WTC11 (cell line): Measurements from ENCODE around the gene RTP3. TPM values are rescaled to one million over a fixed set of nuclear protein-coding genes. Genes with fewer than 3 reads are reported as not detected.
"Not testable (repeated sequence)": the region's sequence is repeated elsewhere in the genome, so short reads cannot be mapped to it uniquely, and the experiment has no call there.

Experiments used
- ATAC-seq: fragments of 200-7000 bp; cut with Tn5 transposase; 2 replicates; pipeline ENCODE4 v1.10.0; 2021; ENCODE audit warnings: mild to moderate bottlenecking, moderate library complexity
- CTCF ChIA-PET: fragments of 300-600 bp; sonication (Branson Sonifier 250); formaldehyde crosslinking; loops from one replicate; lab custom pipeline; 2021; ENCODE audit warnings: antibody characterized with exemption; lab: Charles Lee
- POLR2A ChIA-PET: fragments of 350-600 bp; sonication (Branson Sonifier 250); formaldehyde crosslinking; loops from one replicate; lab custom pipeline; 2021; ENCODE audit warnings: antibody characterized with exemption; lab: Charles Lee
- DNase-seq: peaks from one replicate; pipeline ENCODE4 v3.0.0; 2021; ENCODE audit warnings: low spot score
- H3K27ac Mint-ChIP-seq: 2 replicates; pipeline ENCODE4 v1.8.0; 2021; ENCODE audit warnings: mixed read lengths
- H3K27me3 Mint-ChIP-seq: 2 replicates; pipeline ENCODE4 v1.8.0; 2021; ENCODE audit warnings: low read depth, mild to moderate bottlenecking, moderate library complexity, mixed read lengths
- H3K36me3 Mint-ChIP-seq: 2 replicates; pipeline ENCODE4 v1.8.0; 2021; ENCODE audit warnings: mixed read lengths
- H3K4me1 Mint-ChIP-seq: 2 replicates; pipeline ENCODE4 v1.8.0; 2022; ENCODE audit warnings: mixed read lengths
- H3K4me3 Mint-ChIP-seq: 2 replicates; pipeline ENCODE4 v1.8.0; 2021; ENCODE audit warnings: mild to moderate bottlenecking, moderate library complexity, mixed read lengths
- H3K9me3 Mint-ChIP-seq: 2 replicates; pipeline ENCODE4 v1.8.0; 2021; ENCODE audit warnings: mixed read lengths
- ATF1 ChIP-seq: sonication (generic); formaldehyde crosslinking; IDR thresholded peaks from 2 replicates; pipeline ENCODE4 v1.8.1; 2023; ENCODE audit warnings: mild to moderate bottlenecking, moderate library complexity, missing genetic modification reagents
- ETV6 ChIP-seq: sonication (generic); formaldehyde crosslinking; IDR thresholded peaks from 2 replicates; pipeline ENCODE4 v1.8.1; 2022; ENCODE audit warnings: mild to moderate bottlenecking, missing genetic modification reagents
- IRF2 ChIP-seq: sonication (generic); formaldehyde crosslinking; IDR thresholded peaks from 2 replicates; pipeline ENCODE4 v1.8.0; 2022; ENCODE audit warnings: low read depth, missing genetic modification reagents, borderline replicate concordance
- JAZF1 ChIP-seq: fragments of 250-450 bp; sonication (Bioruptor Pico); IDR thresholded peaks from 2 replicates; pipeline ENCODE4 v1.9.0; 2021; ENCODE audit warnings: moderate library complexity, mild to moderate bottlenecking, inconsistent platforms
- JUN ChIP-seq: sonication (generic); formaldehyde crosslinking; IDR thresholded peaks from 2 replicates; pipeline ENCODE4 v1.8.0; 2023; ENCODE audit warnings: mild to moderate bottlenecking, missing genetic modification reagents
- NFYB ChIP-seq: sonication (generic); formaldehyde crosslinking; conservative IDR thresholded peaks from 2 replicates; pipeline ENCODE4 v1.8.0; 2022; ENCODE audit warnings: low read depth, missing genetic modification reagents
- NR1H2 ChIP-seq: sonication (generic); formaldehyde crosslinking; IDR thresholded peaks from 2 replicates; pipeline ENCODE4 v1.9.0; 2021; ENCODE audit warnings: mild to moderate bottlenecking, moderate library complexity, missing genetic modification reagents
- NR3C1 ChIP-seq: sonication (generic); formaldehyde crosslinking; conservative IDR thresholded peaks from 2 replicates; pipeline ENCODE4 v1.8.1; 2023; ENCODE audit warnings: low read depth, mild to moderate bottlenecking, missing genetic modification reagents
- PRRX2 ChIP-seq: fragments of 250-450 bp; sonication (Bioruptor Pico); IDR thresholded peaks from 2 replicates; pipeline ENCODE4 v1.8.0; 2021; ENCODE audit warnings: mild to moderate bottlenecking
- RORB ChIP-seq: fragments of 250-450 bp; sonication (Bioruptor Pico); IDR thresholded peaks from 2 replicates; pipeline ENCODE4 v1.9.0; 2021; ENCODE audit warnings: mild to moderate bottlenecking
- SOX15 ChIP-seq: fragments of 250-450 bp; sonication (Bioruptor Pico); IDR thresholded peaks from 2 replicates; pipeline ENCODE4 v1.9.0; 2021; ENCODE audit warnings: mild to moderate bottlenecking
- TCF7 ChIP-seq: sonication (generic); formaldehyde crosslinking; IDR thresholded peaks from 2 replicates; pipeline ENCODE4 v1.8.0; 2022; ENCODE audit warnings: mild to moderate bottlenecking, low read depth, missing genetic modification reagents, moderate library complexity
- TEAD1 ChIP-seq: sonication (generic); formaldehyde crosslinking; IDR thresholded peaks from 2 replicates; pipeline ENCODE4 v1.8.0; 2022; ENCODE audit warnings: mild to moderate bottlenecking, missing genetic modification reagents
- TEAD4 ChIP-seq: sonication (generic); formaldehyde crosslinking; IDR thresholded peaks from 2 replicates; pipeline ENCODE4 v1.8.0; 2022; ENCODE audit warnings: mild to moderate bottlenecking, missing genetic modification reagents
- ZNF423 ChIP-seq: fragments of 250-450 bp; sonication (Bioruptor Pico); IDR thresholded peaks from 2 replicates; pipeline ENCODE4 v2.1.2; 2022; ENCODE audit warnings: mild to moderate bottlenecking, moderate library complexity
- total RNA-seq: library from RNA; stranded (reverse); gene quantifications from 3 replicates; pipeline ENCODE4 v1.2.3, GENCODE V29; 2021
- TF ChIP-seq, protein P1 (sequence below): fragments of 250-450 bp; sonication (Bioruptor Pico); IDR thresholded peaks from 2 replicates; pipeline ENCODE4 v1.9.0; 2021; ENCODE audit warnings: moderate library complexity, mild to moderate bottlenecking, inconsistent platforms, borderline replicate concordance
- TF ChIP-seq, protein P2 (sequence below): sonication (generic); formaldehyde crosslinking; IDR thresholded peaks from 2 replicates; pipeline ENCODE4 v1.8.0; 2022; ENCODE audit warnings: mild to moderate bottlenecking, missing genetic modification reagents
- TF ChIP-seq, protein P3 (sequence below): fragments of 250-450 bp; sonication (Bioruptor Pico); conservative IDR thresholded peaks from 2 replicates; pipeline ENCODE4 v1.9.0; 2021; ENCODE audit warnings: mild to moderate bottlenecking
- TF ChIP-seq, protein P4 (sequence below): sonication (generic); formaldehyde crosslinking; IDR thresholded peaks from 2 replicates; pipeline ENCODE4 v1.8.1; 2023; ENCODE audit warnings: mild to moderate bottlenecking, missing genetic modification reagents, moderate library complexity
- TF ChIP-seq, protein P5 (sequence below): fragments of 250-450 bp; sonication (Bioruptor Pico); IDR thresholded peaks from 2 replicates; pipeline ENCODE4 v1.9.0; 2021; ENCODE audit warnings: mild to moderate bottlenecking
- TF ChIP-seq, protein P6 (sequence below): fragments of 250-450 bp; sonication (Bioruptor Pico); IDR thresholded peaks from 2 replicates; pipeline ENCODE4 v1.9.0; 2021; ENCODE audit warnings: mild to moderate bottlenecking

The RTP3 gene
- total RNA-seq, 1 experiment from 2014 or later, result not detected

DNA sequence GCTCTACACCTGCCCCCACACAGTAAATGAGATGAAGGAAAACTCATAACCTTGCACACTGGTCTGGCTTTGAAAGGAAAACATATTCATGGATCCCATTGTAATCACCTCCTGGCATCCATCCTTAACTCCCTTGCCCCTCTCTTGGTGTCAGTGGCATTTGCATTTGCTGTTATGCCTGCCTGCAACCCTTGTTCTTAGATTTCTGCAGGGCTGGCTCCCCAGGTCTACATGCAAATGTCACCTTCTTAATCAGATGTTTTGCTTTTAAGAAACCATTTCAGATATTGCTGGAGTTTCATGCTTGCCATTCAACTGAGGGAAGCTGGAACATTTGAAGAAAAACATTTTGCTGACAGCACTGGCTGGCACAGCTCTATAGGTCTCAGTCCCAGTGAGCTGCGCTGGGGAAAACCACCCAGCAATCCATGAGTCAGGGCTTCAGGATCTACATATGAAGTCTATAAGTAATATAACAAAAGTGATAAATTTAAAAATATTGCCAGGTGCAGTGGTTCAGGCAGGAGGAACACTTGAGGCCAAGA, 49.2 kb downstream of the RTP3 start (continued):
- no peak for TF ChIP-seq SOX15 (CRISPR knock-in tag)
- TF ChIP-seq PRRX2 (CRISPR knock-in tag), result no peak
- TF ChIP-seq JAZF1 (CRISPR knock-in tag), result no peak
- no peak for TF ChIP-seq ZNF423 (CRISPR knock-in tag)

DNA sequence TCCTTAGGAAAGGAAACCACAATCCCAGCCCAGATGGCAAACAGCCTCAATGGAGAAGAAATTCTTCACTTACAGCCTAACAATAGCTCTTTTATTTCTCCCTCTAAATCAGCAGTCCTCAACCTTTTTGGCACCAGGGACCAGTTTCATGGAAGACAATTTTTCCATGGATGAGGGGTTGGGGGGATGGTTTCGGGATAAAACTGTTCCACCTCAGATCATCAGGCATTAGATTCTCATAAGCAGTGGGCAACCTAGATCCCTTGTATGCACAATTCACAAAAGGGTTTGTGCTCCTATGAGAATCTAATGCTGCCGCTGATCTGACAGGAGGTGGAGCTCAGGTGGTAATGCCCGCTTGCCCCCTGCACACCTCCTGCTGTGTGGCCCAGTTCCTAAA, 50.8 kb downstream of the RTP3 start:
- peaks cover 28% of the 10 kb centered on the region for H3K9me3 Mint-ChIP-seq
- H3K4me1 Mint-ChIP-seq, result peaks cover 60% of the 10 kb centered on the region
- ChIA-PET CTCF (interaction anchor here (1.2 to 2.9 kb wide), 3 partner anchors 10 to 60 kb away, joined by 4 to 10 read pairs (median 10); no protein-coding TSS in a partner anchor), POLR2A (interaction anchor here (1.5 to 1.6 kb wide), 2 partner anchors 10 to 25 kb away, joined by 6 read pairs; no protein-coding TSS in a partner anchor)
- H3K27ac Mint-ChIP-seq, ATAC-seq, H3K4me3 Mint-ChIP-seq, DNase-seq, H3K27me3 Mint-ChIP-seq: not testable (repeated sequence)
- H3K36me3 Mint-ChIP-seq, result peaks cover 30% of the 10 kb centered on the region

DNA sequence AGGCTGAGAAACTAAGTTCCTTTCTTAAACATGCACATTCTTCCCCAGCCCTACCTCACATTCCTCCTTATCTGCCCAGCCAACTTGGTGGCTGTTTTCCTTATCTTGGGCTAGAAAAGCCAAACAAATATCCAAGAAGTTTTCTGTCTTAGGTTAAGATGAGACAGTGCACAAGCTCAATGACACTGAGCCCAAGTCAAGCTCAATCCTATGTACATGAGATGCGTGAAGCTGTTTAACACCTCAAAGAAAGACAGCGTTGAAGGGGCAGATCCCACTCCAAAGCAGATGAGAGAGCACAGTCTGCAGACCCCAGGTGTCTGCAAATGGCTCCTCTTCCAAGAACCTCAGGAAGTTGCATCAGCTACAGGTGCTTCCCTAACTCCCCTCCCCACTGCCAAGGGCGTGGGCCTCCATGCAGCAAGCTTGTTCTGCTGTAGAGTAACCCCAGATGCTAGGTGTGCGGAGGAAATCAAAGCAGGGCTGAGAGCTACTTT, 51.7 kb downstream of the RTP3 start:
- ATAC-seq (no peak), DNase-seq (peak; percentile 38)
- Mint-ChIP-seq H3K27me3 (no peaks in the 10 kb centered on the region; the same call in 1 of the 2 replicates), H3K4me3 (no peak overlapping the region), H3K9me3 (peaks cover 28% of the 10 kb centered on the region), H3K27ac (peak overlapping the region; percentile 87), H3K36me3 (peaks cover 30% of the 10 kb centered on the region), H3K4me1 (peaks cover 52% of the 10 kb centered on the region)
- CTCF ChIA-PET, result interaction anchor here (1.2 to 2.9 kb wide), 4 partner anchors 9 to 61 kb away, joined by 3 to 10 read pairs (median 7); no protein-coding TSS in a partner anchor
- POLR2A ChIA-PET, result interaction anchor here (0.5 to 1.6 kb wide), 5 partner anchors 9 to 35 kb away, joined by 4 to 7 read pairs (median 6); a partner anchor contains a TSS
- TF ChIP-seq TEAD1, result peak; percentile 29; the same call in 1 of the 2 replicates
- TF ChIP-seq, protein P1, sequence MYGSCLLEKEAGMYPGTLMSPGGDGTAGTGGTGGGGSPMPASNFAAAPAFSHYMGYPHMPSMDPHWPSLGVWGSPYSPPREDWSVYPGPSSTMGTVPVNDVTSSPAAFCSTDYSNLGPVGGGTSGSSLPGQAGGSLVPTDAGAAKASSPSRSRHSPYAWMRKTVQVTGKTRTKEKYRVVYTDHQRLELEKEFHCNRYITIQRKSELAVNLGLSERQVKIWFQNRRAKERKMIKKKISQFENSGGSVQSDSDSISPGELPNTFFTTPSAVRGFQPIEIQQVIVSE (CRISPR knock-in tag), result no peak
- TF ChIP-seq, protein P2, sequence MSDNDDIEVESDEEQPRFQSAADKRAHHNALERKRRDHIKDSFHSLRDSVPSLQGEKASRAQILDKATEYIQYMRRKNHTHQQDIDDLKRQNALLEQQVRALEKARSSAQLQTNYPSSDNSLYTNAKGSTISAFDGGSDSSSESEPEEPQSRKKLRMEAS (CRISPR knock-in tag), result peak; percentile 53; the same call in 1 of the 2 replicates

DNA sequence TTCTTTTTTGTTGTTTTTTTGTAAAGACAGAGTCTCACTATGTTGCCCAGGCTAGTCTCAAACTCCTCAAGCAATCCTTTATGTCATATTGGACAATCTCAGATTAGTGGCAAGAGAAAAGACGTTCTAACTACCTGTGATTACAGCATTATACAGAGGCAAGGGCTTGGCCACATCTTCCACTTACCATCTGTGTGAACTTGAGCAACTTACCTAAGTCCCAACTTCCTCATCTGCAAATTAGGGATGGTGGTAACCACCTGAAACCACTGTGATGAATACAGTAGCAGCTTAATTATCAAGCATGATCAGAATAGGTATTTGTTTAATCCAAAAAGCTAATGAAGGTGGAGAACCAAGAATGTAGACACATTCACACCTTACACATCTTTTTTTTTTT, 52.2 kb downstream of the RTP3 start:
- Mint-ChIP-seq H3K9me3 (peaks cover 32% of the 10 kb centered on the region), H3K4me3 (no peak overlapping the region), H3K27me3 (no peaks in the 10 kb centered on the region; the same call in 1 of the 2 replicates), H3K27ac (peak overlapping the region; percentile 67; the same call in 1 of the 2 replicates), H3K36me3 (peaks cover 34% of the 10 kb centered on the region), H3K4me1 (peaks cover 47% of the 10 kb centered on the region)
- ChIA-PET POLR2A (interaction anchor here (1.0 to 1.6 kb wide), 4 partner anchors 9 to 27 kb away, joined by 6 to 7 read pairs (median 6); a partner anchor contains a TSS), CTCF (interaction anchor here (1.3 to 2.9 kb wide), 3 partner anchors 9 to 58 kb away, joined by 3 to 10 read pairs (median 10); no protein-coding TSS in a partner anchor)
- DNase-seq (no peak), ATAC-seq (no peak)
- TF ChIP-seq RORB (CRISPR knock-in tag) (no peak), NR3C1 (CRISPR knock-in tag) (no peak), IRF2 (CRISPR knock-in tag) (no peak), NFYB (no peak), TEAD4 (no peak), ETV6 (CRISPR knock-in tag) (no peak), PRRX2 (CRISPR knock-in tag) (no peak), JUN (CRISPR knock-in tag) (no peak), ATF1 (CRISPR knock-in tag) (no peak), TCF7 (CRISPR knock-in tag) (no peak), NR1H2 (CRISPR knock-in tag) (no peak)
- TF ChIP-seq, protein P3, sequence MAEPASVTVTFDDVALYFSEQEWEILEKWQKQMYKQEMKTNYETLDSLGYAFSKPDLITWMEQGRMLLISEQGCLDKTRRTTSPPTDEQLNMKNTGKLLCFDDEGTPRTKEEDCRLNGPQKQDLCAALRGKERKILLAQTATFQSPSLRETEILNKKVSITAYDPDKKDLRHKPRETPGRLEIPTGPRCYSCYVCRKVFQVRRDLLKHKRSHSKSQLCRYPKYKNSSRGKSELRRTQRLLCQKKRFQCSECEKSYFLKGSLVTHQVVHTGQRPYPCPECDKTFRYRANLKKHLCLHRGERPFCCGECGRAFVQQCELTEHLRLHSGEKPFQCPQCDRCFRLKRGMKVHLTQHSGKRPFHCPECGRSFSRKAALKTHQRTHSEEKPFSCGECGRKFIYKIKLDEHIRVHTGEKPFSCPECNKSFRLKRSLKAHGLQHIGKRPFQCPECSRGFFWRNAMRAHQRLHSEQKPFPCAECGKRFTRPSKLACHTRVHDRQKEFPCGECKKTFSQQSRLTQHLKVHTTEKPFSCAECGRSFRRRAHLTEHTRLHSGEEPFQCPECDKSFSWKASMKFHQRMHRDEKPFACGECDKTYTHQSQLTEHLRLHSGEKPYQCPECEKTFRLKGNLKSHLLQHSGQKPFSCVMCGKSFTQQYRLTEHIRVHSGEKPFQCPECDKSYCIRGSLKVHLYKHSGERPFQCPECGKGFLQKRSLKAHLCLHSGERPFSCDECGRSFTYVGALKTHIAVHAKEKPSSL (CRISPR knock-in tag), result no peak
- TF ChIP-seq, protein P1 (CRISPR knock-in tag), result no peak
- TF ChIP-seq, protein P4, sequence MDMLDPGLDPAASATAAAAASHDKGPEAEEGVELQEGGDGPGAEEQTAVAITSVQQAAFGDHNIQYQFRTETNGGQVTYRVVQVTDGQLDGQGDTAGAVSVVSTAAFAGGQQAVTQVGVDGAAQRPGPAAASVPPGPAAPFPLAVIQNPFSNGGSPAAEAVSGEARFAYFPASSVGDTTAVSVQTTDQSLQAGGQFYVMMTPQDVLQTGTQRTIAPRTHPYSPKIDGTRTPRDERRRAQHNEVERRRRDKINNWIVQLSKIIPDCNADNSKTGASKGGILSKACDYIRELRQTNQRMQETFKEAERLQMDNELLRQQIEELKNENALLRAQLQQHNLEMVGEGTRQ, result no peak
- TF ChIP-seq, protein P5, sequence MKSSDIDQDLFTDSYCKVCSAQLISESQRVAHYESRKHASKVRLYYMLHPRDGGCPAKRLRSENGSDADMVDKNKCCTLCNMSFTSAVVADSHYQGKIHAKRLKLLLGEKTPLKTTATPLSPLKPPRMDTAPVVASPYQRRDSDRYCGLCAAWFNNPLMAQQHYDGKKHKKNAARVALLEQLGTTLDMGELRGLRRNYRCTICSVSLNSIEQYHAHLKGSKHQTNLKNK (CRISPR knock-in tag), result no peak
- TF ChIP-seq, protein P6, sequence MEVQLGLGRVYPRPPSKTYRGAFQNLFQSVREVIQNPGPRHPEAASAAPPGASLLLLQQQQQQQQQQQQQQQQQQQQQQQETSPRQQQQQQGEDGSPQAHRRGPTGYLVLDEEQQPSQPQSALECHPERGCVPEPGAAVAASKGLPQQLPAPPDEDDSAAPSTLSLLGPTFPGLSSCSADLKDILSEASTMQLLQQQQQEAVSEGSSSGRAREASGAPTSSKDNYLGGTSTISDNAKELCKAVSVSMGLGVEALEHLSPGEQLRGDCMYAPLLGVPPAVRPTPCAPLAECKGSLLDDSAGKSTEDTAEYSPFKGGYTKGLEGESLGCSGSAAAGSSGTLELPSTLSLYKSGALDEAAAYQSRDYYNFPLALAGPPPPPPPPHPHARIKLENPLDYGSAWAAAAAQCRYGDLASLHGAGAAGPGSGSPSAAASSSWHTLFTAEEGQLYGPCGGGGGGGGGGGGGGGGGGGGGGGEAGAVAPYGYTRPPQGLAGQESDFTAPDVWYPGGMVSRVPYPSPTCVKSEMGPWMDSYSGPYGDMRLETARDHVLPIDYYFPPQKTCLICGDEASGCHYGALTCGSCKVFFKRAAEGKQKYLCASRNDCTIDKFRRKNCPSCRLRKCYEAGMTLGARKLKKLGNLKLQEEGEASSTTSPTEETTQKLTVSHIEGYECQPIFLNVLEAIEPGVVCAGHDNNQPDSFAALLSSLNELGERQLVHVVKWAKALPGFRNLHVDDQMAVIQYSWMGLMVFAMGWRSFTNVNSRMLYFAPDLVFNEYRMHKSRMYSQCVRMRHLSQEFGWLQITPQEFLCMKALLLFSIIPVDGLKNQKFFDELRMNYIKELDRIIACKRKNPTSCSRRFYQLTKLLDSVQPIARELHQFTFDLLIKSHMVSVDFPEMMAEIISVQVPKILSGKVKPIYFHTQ (CRISPR knock-in tag), result no peak
